ENCODE data around the gene ZNF835. TPM values are rescaled to one million over a fixed set of nuclear protein-coding genes. Genes with fewer than 3 reads are reported as not detected.

The ZNF835 gene
- total RNA-seq, 1 experiment from 2014 or later: not detected

- peaks cover 20% of the 10 kb centered on the region for H3K9me3 Mint-ChIP-seq (ENCODE audit: unreplicated experiment)
Observed at GRCh38 chr19:56670401-56670960, 1.1 kb downstream of the ZNF835 start.

GRCh38 chr19:56668676-56669075, 2.9 kb downstream of the ZNF835 start:
- no peaks in the 10 kb centered on the region for H3K4me1 ChIP-seq

More at GRCh38 chr19:56670401-56670960, 1.1 kb downstream of the ZNF835 start:
- no TSS peak for BruUV-seq (replicated peaks)
- Mint-ChIP-seq H3K27ac (ENCODE audit: unreplicated experiment) (no peak overlapping the region), H3K4me1 (ENCODE audit: low read depth, unreplicated experiment) (no peaks in the 10 kb centered on the region), H3K27me3 (ENCODE audit: insufficient read depth, unreplicated experiment) (no peaks in the 10 kb centered on the region), H3K4me3 (ENCODE audit: unreplicated experiment) (no peak overlapping the region), H3K36me3 (ENCODE audit: insufficient read depth, unreplicated experiment) (no peaks in the 10 kb centered on the region)
- H3K36me3 ChIP-seq (ENCODE audit: control insufficient read depth, insufficient read depth, low read length): no peaks in the 10 kb centered on the region
- no peak for DNase-seq
- H3K27me3 ChIP-seq (replicated peaks; ENCODE audit: control insufficient read depth, insufficient read depth, low read length): no peaks in the 10 kb centered on the region
- TF ChIP-seq CTCF (IDR thresholded peaks at IDR 0.05; ENCODE audit: insufficient read depth in 1 of 2, low read depth in 1 of 2, low read length in 1 of 2, severe bottlenecking in 1 of 2, unreplicated experiment in 1 of 2): no peak
- no peak overlapping the region for H3K4me3 ChIP-seq (ENCODE audit: low read depth, low read length)
- H3K4me1 ChIP-seq: no peaks in the 10 kb centered on the region
- H3K9me3 ChIP-seq: peaks cover 16% of the 10 kb centered on the region; the same call in 1 of the 2 replicates
- POLR2A ChIA-PET: no interaction called here
- intact Hi-C loops (cut with micrococcal nuclease; ENCODE audit: unreplicated experiment): no loop called here
- CTCF ChIA-PET: no interaction called here

GRCh38 chr19:56667311-56667870, 4.2 kb downstream of the ZNF835 start:
- no peak overlapping the region for H3K4me3 Mint-ChIP-seq (ENCODE audit: unreplicated experiment)
- H3K27ac Mint-ChIP-seq (ENCODE audit: unreplicated experiment): no peak overlapping the region
- no peak for DNase-seq
- CTCF ChIA-PET: no interaction called here
- H3K27me3 Mint-ChIP-seq (ENCODE audit: insufficient read depth, unreplicated experiment): no peaks in the 10 kb centered on the region
- Histone ChIP-seq H3K36me3 (ENCODE audit: control insufficient read depth, insufficient read depth, low read length) (no peaks in the 10 kb centered on the region), H3K4me3 (ENCODE audit: low read depth, low read length) (no peak overlapping the region), H3K4me1 (no peaks in the 10 kb centered on the region), H3K27me3 (replicated peaks; ENCODE audit: control insufficient read depth, insufficient read depth, low read length) (no peaks in the 10 kb centered on the region), H3K9me3 (peaks cover 18% of the 10 kb centered on the region; the same call in 1 of the 2 replicates)
- no TSS peak for BruUV-seq (replicated peaks)
- intact Hi-C loops (cut with micrococcal nuclease; ENCODE audit: unreplicated experiment): no loop called here
- no peak for TF ChIP-seq CTCF (IDR thresholded peaks at IDR 0.05; ENCODE audit: insufficient read depth in 1 of 2, low read depth in 1 of 2, low read length in 1 of 2, severe bottlenecking in 1 of 2, unreplicated experiment in 1 of 2)
- H3K4me1 Mint-ChIP-seq (ENCODE audit: low read depth, unreplicated experiment): no peaks in the 10 kb centered on the region
- H3K9me3 Mint-ChIP-seq (ENCODE audit: unreplicated experiment): peaks cover 20% of the 10 kb centered on the region
- H3K36me3 Mint-ChIP-seq (ENCODE audit: insufficient read depth, unreplicated experiment): no peaks in the 10 kb centered on the region
- POLR2A ChIA-PET: no interaction called here

More at GRCh38 chr19:56668676-56669075, 2.9 kb downstream of the ZNF835 start:
- Histone ChIP-seq H3K27me3 (replicated peaks; ENCODE audit: control insufficient read depth, insufficient read depth, low read length) (no peaks in the 10 kb centered on the region), H3K36me3 (ENCODE audit: control insufficient read depth, insufficient read depth, low read length) (no peaks in the 10 kb centered on the region), H3K4me3 (ENCODE audit: low read depth, low read length) (no peak overlapping the region), H3K9me3 (peaks cover 16% of the 10 kb centered on the region; the same call in 1 of the 2 replicates)
- no peaks in the 10 kb centered on the region for H3K36me3 Mint-ChIP-seq (ENCODE audit: insufficient read depth, unreplicated experiment)
- no peaks in the 10 kb centered on the region for H3K4me1 Mint-ChIP-seq (ENCODE audit: low read depth, unreplicated experiment)
- POLR2A ChIA-PET: no interaction called here
- no peak overlapping the region for H3K4me3 Mint-ChIP-seq (ENCODE audit: unreplicated experiment)
- TF ChIP-seq CTCF (IDR thresholded peaks at IDR 0.05; ENCODE audit: insufficient read depth in 1 of 2, low read depth in 1 of 2, low read length in 1 of 2, severe bottlenecking in 1 of 2, unreplicated experiment in 1 of 2): no peak
- intact Hi-C loops (cut with micrococcal nuclease; ENCODE audit: unreplicated experiment): no loop called here
- H3K27ac Mint-ChIP-seq (ENCODE audit: unreplicated experiment): no peak overlapping the region
- peaks cover 20% of the 10 kb centered on the region for H3K9me3 Mint-ChIP-seq (ENCODE audit: unreplicated experiment)
- no TSS peak for BruUV-seq (replicated peaks)
- no peaks in the 10 kb centered on the region for H3K27me3 Mint-ChIP-seq (ENCODE audit: insufficient read depth, unreplicated experiment)
- CTCF ChIA-PET: no interaction called here
- DNase-seq: no peak
